ENCODE data around the gene RPS6KA2. TPM values are rescaled to one million over a fixed set of nuclear protein-coding genes. Genes with fewer than 3 reads are reported as not detected.

Gene RPS6KA2
- total RNA-seq, 2 donors from 2014 or later = 7.8 to 13.6 TPM

DNA sequence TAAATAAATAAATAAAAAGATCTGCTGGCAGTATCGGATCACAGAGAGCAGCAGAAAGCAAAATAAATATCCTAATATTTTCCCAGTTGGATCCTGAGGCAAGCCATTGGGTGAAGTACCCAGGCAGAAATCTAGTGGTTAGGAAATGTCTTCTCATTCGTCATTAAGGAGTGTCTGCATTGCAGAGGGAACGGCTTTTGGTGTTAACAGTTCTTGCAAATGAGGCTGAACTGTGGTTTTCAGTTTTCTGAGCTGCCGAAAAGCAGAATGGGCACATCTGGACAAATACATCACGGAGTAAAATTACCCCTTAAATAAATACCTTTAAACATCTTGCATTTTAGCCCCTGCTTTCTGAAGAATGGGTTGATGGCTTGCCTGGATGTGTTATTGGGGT lies 162.1 kb downstream of the RPS6KA2 start:
- no peak overlapping the region for H3K27ac ChIP-seq
- H3K9ac ChIP-seq (ENCODE audit: low read depth in 2 of 2, low read length in 2 of 2) = no peak overlapping the region
- no peaks in the 10 kb centered on the region for H3K9me3 ChIP-seq
- intact Hi-C loops (cut with DNase I) = no loop called here
- DNase-seq = no peak
- H3K36me3 ChIP-seq = no peaks in the 10 kb centered on the region
- H3K4me1 ChIP-seq = no peaks in the 10 kb centered on the region
- H3K27me3 ChIP-seq = no peaks in the 10 kb centered on the region
- TF ChIP-seq CTCF (IDR thresholded peaks at IDR 0.05) = no peak
- no peak overlapping the region for H3K4me3 ChIP-seq

GRCh38 chr6:166464068-166465002 lies 162.7 kb downstream of the RPS6KA2 start:
- no peaks in the 10 kb centered on the region for H3K36me3 ChIP-seq
- H3K4me1 ChIP-seq = no peaks in the 10 kb centered on the region
- H3K9ac ChIP-seq (ENCODE audit: low read depth in 2 of 2, low read length in 2 of 2) = no peak overlapping the region
- TF ChIP-seq CTCF (IDR thresholded peaks at IDR 0.05) = no peak
- no peak for DNase-seq
- H3K9me3 ChIP-seq = no peaks in the 10 kb centered on the region
- intact Hi-C loops (cut with DNase I) = no loop called here
- H3K4me3 ChIP-seq = no peak overlapping the region
- no peak overlapping the region for H3K27ac ChIP-seq
- H3K27me3 ChIP-seq = no peaks in the 10 kb centered on the region

DNA sequence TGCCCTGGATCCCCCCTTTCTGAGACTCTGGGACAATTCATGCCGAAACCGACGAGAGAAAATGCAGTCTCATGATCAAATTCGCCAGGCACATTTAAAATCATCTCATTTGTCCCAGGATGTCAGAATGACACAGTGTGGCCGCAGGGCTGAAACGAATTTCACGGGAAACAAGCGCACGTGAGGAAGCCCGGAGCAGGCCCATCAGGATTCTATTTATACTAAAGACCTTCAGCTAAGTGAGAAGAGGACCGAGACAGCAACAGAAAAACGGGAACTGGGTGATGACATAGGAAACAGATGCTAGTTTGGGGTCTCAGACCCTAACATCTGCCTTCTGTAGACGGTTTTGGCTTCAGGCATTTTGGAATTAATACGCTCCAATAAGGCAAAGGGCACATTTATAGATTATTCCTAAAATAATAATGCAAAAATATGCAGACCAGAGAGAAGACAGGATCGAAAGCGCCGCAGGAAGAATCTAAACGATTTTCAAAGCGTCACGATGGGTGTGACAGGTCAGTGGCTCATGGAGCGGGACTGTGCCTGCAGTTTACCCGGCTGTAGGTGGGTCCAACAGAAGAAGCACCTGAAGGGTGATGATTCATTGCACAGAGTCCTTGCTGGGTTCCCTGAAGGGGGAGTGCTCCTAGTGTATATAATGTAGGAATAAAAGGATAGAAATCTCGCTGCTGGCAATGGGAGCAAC lies 163.5 kb downstream of the RPS6KA2 start:
- no peaks in the 10 kb centered on the region for H3K36me3 ChIP-seq
- intact Hi-C loops (cut with DNase I) = no loop called here

GRCh38 chr6:166462461-166463135 lies 164.5 kb downstream of the RPS6KA2 start:
- intact Hi-C loops (cut with DNase I) = no loop called here

More for the DNA sequence above, 163.5 kb downstream of the RPS6KA2 start:
- H3K9me3 ChIP-seq = no peaks in the 10 kb centered on the region
- H3K27ac ChIP-seq = no peak overlapping the region
- no peak for TF ChIP-seq CTCF (IDR thresholded peaks at IDR 0.05)
- DNase-seq = no peak
- no peak overlapping the region for H3K9ac ChIP-seq (ENCODE audit: low read depth in 2 of 2, low read length in 2 of 2)
- H3K4me3 ChIP-seq = no peak overlapping the region
- H3K4me1 ChIP-seq = no peaks in the 10 kb centered on the region
- no peaks in the 10 kb centered on the region for H3K27me3 ChIP-seq

More at GRCh38 chr6:166462461-166463135, 164.5 kb downstream of the RPS6KA2 start:
- DNase-seq = no peak
- TF ChIP-seq CTCF (IDR thresholded peaks at IDR 0.05) = no peak
- no peak overlapping the region for H3K4me3 ChIP-seq
- H3K9ac ChIP-seq (ENCODE audit: low read depth in 2 of 2, low read length in 2 of 2) = no peak overlapping the region
- H3K4me1 ChIP-seq = no peaks in the 10 kb centered on the region
- H3K9me3 ChIP-seq = no peaks in the 10 kb centered on the region
- H3K36me3 ChIP-seq = no peaks in the 10 kb centered on the region
- no peak overlapping the region for H3K27ac ChIP-seq
- no peaks in the 10 kb centered on the region for H3K27me3 ChIP-seq

Measured in colonic mucosa (tissue), 4 donors.